GM12878 (cell line): ENCODE results near the gene SLC17A8. TPM values are rescaled to one million over a fixed set of nuclear protein-coding genes. Genes with fewer than 3 reads are reported as not detected.

Source experiments
- ATAC-seq: fragments of 200-7000 bp; cut with Tn5 transposase; 3 replicates; pipeline ENCODE4 v1.9.1; 2020; ENCODE audit warnings: mild to moderate bottlenecking, moderate library complexity
- BruUV-seq: library from RNA; stranded (reverse); fragments of 400-500 nt; replicated peaks from 2 replicates; lab custom pipeline; 2021; lab: Mats Ljungman, UMichigan
- CTCF ChIA-PET: fragments of 300-600 bp; sonication (Branson Sonifier 250); formaldehyde crosslinking; extraction: SDS; loops from one replicate; lab custom pipeline; 2021; ENCODE audit warnings: inconsistent platforms; lab: Yijun Ruan, JAX
- POLR2A ChIA-PET: fragments of 350-600 bp; formaldehyde crosslinking; extraction: SDS; loops from one replicate; lab custom pipeline; 2021; ENCODE audit warnings: inconsistent platforms; lab: Charles Lee
- RAD21 ChIA-PET: fragments of 300-600 bp; sonication (Branson Sonifier 250); formaldehyde crosslinking; loops from one replicate; lab custom pipeline; 2023; ENCODE audit warnings: antibody characterized with exemption; ENCODE audit not compliant: unreplicated experiment; lab: Charles Lee
- SMC1A ChIA-PET: fragments of 300-600 bp; sonication (Branson Sonifier 250); formaldehyde crosslinking; loops from one replicate; lab custom pipeline; 2023; ENCODE audit not compliant: unreplicated experiment, uncharacterized antibody; lab: Charles Lee
- DNase-seq: peaks from one replicate; pipeline ENCODE4 v3.0.0-alpha.2; 2011; ENCODE audit warnings: low read depth, low spot score
- FAIRE-seq: peaks from 3 replicates; lab custom pipeline; 2011; peaks lifted over from hg19 to GRCh38; lab: Jason Lieb, UNC
- H2AFZ ChIP-seq: 2 replicates; pipeline ENCODE4 v1.6.0; 2011; ENCODE audit warnings: low read depth, low read length, control low read depth; ENCODE audit not compliant: control insufficient read depth
- H3K27ac ChIP-seq: 2 replicates; pipeline ENCODE4 v1.5.1; 2011; ENCODE audit warnings: control low read depth; ENCODE audit not compliant: control insufficient read depth, insufficient read depth
- H3K27me3 ChIP-seq, 2 experiments: replicated peaks in 1 of 2; 2 replicates each; pipeline versions ENCODE4 v1.6.0 to v1.6.1; 2011; ENCODE audit warnings: low read length in 1 of 2; ENCODE audit not compliant: control insufficient read depth in 2 of 2, insufficient read depth in 2 of 2
- H3K36me3 ChIP-seq, 2 experiments: 2 replicates each; pipeline ENCODE4 v1.5.1; 2011; ENCODE audit warnings: low read length in 1 of 2; ENCODE audit not compliant: control insufficient read depth in 2 of 2, insufficient read depth in 2 of 2
- H3K4me1 ChIP-seq: 2 replicates; pipeline ENCODE4 v1.6.1; 2011; ENCODE audit warnings: mild to moderate bottlenecking, low read length, moderate library complexity, mixed read lengths; ENCODE audit not compliant: control insufficient read depth, insufficient read depth
- H3K4me2 ChIP-seq: 2 replicates; pipeline ENCODE4 v1.6.0; 2011; ENCODE audit warnings: control low read depth; ENCODE audit not compliant: control insufficient read depth, insufficient read depth
- H3K4me3 ChIP-seq: fragments of 200-600 bp; sonication (generic); 2 replicates; pipeline ENCODE4 v1.5.1; 2016
- H3K79me2 ChIP-seq: 2 replicates; pipeline ENCODE4 v1.6.0; 2011; ENCODE audit warnings: low read length; ENCODE audit not compliant: control insufficient read depth, insufficient read depth
- H3K9ac ChIP-seq: 2 replicates; pipeline ENCODE4 v1.8.0; 2011; ENCODE audit warnings: low read length, control low read depth, mixed read lengths; ENCODE audit not compliant: control insufficient read depth, insufficient read depth
- H3K9me3 ChIP-seq: replicated peaks from 3 replicates; pipeline ENCODE4 v1.5.1; 2011; ENCODE audit warnings: mild to moderate bottlenecking, low read length; ENCODE audit not compliant: control insufficient read depth, insufficient read depth
- H4K20me1 ChIP-seq: 2 replicates; pipeline ENCODE4 v1.6.0; 2011; ENCODE audit not compliant: control insufficient read depth, insufficient read depth
- CREB1 ChIP-seq: IDR thresholded peaks from 2 replicates; pipeline ENCODE4 v1.6.1; 2012; ENCODE audit warnings: low read depth, mild to moderate bottlenecking, inconsistent platforms
- ESRRA ChIP-seq: IDR thresholded peaks from 2 replicates; pipeline ENCODE4 v1.6.1; 2012; ENCODE audit warnings: mild to moderate bottlenecking, low read length, improper control_type of control experiment
- HCFC1 ChIP-seq: fragments of 150-350 bp; IDR thresholded peaks from 2 replicates; pipeline ENCODE4 v1.6.1; 2014; ENCODE audit warnings: low read length
- IKZF2 ChIP-seq, 2 experiments: fragments of 450-650 bp; IDR thresholded peaks; 2 replicates each; pipeline ENCODE4 v1.6.1; 2017; ENCODE audit warnings: mild to moderate bottlenecking in 2 of 2, moderate library complexity in 2 of 2
- IRF4 ChIP-seq: IDR thresholded peaks from 2 replicates; pipeline ENCODE4 v1.6.1; 2011; ENCODE audit warnings: low read depth, low read length
- POLR2A ChIP-seq: IDR thresholded peaks from 2 replicates; pipeline ENCODE4 v1.6.1; 2011; ENCODE audit warnings: low read depth, mild to moderate bottlenecking, low read length
- TAF1 ChIP-seq: IDR thresholded peaks from 2 replicates; pipeline ENCODE4 v1.6.1; 2011; ENCODE audit warnings: mild to moderate bottlenecking, low read depth, low read length, borderline replicate concordance
- TBL1XR1 ChIP-seq: IDR thresholded peaks from 2 replicates; pipeline ENCODE4 v1.6.1; 2012; ENCODE audit warnings: low read depth, low read length, improper control_type of control experiment
- WGBS: methylation state at CpG from one replicate; pipeline ENCODE4 v1.1.6; 2016; ENCODE audit warnings: low lambda C conversion rate; ENCODE audit not compliant: insufficient replicate concordance, insufficient coverage; ENCODE audit errors: missing lambda C conversion rate; 5-methylcytosine and 5-hydroxymethylcytosine counted together
- in situ Hi-C: fragments of 300-500 bp; cut with MboI; formaldehyde crosslinking; loops from 9 replicates; pipeline ENCODE4 v1.14.3; 2018; ENCODE audit warnings: mixed read lengths
- intact Hi-C: fragments of 100-400 bp; cut with micrococcal nuclease; formaldehyde crosslinking; loops from one replicate; pipeline ENCODE4 v1.14.2; 2022; ENCODE audit not compliant: unreplicated experiment
- polyA plus RNA-seq, 11 experiments: library from polyadenylated mRNA; depleted of rRNA in 4 of 11; unstranded in 6 of 11; stranded (reverse) in 5 of 11; fragments of >200 nt; fragmentation: Nextera tagmentation in 4 of 11; fragmentation: Illumina TruSeq in 1 of 11; extraction: Ambion mirVana in 4 of 11; extraction: Trizol in 1 of 11; gene quantifications; 1 replicate in 1 of 11; 2 replicates in 10 of 11; pipeline versions ENCODE4 v1.2.1 to v1.2.3, GENCODE V29; 2011 to 2016; ENCODE audit warnings: inconsistent platforms in 2 of 11, missing spikeins in 2 of 11, low read depth in 1 of 11
- total RNA-seq, 4 experiments: library from RNA; depleted of rRNA in 3 of 4; stranded (reverse); fragments of >200 nt in 3 of 4; fragmentation: Illumina TruSeq in 1 of 4; extraction: Trizol in 1 of 4; gene quantifications; 2 replicates each; pipeline versions ENCODE4 v1.2.1 to v1.2.3, GENCODE V29; 2013 to 2021
- TF ChIP-seq, protein P1 (sequence below): fragments of 450-650 bp; IDR thresholded peaks from 2 replicates; pipeline ENCODE4 v1.6.1; 2017; ENCODE audit warnings: borderline replicate concordance
- TF ChIP-seq, protein P2 (sequence below): IDR thresholded peaks from 2 replicates; pipeline ENCODE4 v1.6.1; 2011; ENCODE audit warnings: mild to moderate bottlenecking, low read depth, low read length, moderate library complexity; ENCODE audit not compliant: insufficient replicate concordance

Gene SLC17A8
- total and polyA plus RNA-seq, 10 of the 15 experiments (the other 5 are each of a cell fraction or from before 2014, with no cell fraction given): 0.18 TPM; not detected in 9

DNA sequence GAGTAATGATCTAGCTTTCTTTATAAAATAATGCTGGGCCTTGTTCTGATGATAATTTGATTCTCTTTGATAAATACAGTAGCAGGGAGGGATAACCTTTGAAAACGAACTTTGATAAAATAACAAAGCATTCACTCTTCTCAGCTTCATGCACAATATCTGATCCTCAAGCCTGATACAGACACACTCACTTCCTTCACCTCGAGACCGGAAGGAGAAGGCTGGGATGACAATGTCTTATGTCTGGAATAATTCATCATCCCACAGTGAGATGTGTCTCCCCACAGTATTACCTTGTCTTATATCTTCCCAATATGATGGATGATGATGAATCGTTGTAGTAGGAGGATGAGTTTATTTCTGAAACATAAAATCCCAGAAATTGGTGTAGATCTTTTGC, 101.3 kb downstream of the SLC17A8 start:
- no peak overlapping the region for H3K4me3 ChIP-seq
- H2AFZ ChIP-seq: no peak overlapping the region
- H3K79me2 ChIP-seq: no peaks in the 10 kb centered on the region
- WGBS: 13% methylated on average over 4 of the region's 4 CpGs
- ChIA-PET RAD21 (no interaction called here), SMC1A (no interaction called here), POLR2A (no interaction called here), CTCF (no interaction called here)
- intact Hi-C loops (no loop called here), in situ Hi-C loops (no loop called here)
- ATAC-seq (no peak), DNase-seq (no peak), FAIRE-seq (no peak)
- no peak overlapping the region for H3K4me2 ChIP-seq
- no peaks in the 10 kb centered on the region for H3K36me3 ChIP-seq
- BruUV-seq: no TSS peak
- no peaks in the 10 kb centered on the region for H3K4me1 ChIP-seq
- H4K20me1 ChIP-seq: no peaks in the 10 kb centered on the region
- no peak overlapping the region for H3K9ac ChIP-seq
- H3K27ac ChIP-seq: no peak overlapping the region
- no peak for TF ChIP-seq ESRRA
- no peak for TF ChIP-seq POLR2A
- TF ChIP-seq HCFC1: no peak
- TF ChIP-seq TBL1XR1: no peak
- TF ChIP-seq IKZF2 (IDR thresholded peaks at IDR 0.05): no peak
- TF ChIP-seq TAF1: no peak
- TF ChIP-seq, protein P1, sequence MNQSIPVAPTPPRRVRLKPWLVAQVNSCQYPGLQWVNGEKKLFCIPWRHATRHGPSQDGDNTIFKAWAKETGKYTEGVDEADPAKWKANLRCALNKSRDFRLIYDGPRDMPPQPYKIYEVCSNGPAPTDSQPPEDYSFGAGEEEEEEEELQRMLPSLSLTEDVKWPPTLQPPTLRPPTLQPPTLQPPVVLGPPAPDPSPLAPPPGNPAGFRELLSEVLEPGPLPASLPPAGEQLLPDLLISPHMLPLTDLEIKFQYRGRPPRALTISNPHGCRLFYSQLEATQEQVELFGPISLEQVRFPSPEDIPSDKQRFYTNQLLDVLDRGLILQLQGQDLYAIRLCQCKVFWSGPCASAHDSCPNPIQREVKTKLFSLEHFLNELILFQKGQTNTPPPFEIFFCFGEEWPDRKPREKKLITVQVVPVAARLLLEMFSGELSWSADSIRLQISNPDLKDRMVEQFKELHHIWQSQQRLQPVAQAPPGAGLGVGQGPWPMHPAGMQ: no peak
- TF ChIP-seq, protein P2, sequence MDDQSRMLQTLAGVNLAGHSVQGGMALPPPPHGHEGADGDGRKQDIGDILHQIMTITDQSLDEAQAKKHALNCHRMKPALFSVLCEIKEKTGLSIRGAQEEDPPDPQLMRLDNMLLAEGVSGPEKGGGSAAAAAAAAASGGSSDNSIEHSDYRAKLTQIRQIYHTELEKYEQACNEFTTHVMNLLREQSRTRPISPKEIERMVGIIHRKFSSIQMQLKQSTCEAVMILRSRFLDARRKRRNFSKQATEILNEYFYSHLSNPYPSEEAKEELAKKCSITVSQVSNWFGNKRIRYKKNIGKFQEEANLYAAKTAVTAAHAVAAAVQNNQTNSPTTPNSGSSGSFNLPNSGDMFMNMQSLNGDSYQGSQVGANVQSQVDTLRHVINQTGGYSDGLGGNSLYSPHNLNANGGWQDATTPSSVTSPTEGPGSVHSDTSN: no peak
- no peak for TF ChIP-seq CREB1
- TF ChIP-seq IRF4: no peak
- no peaks in the 10 kb centered on the region; a peak in 1 of 4 replicates for H3K27me3 ChIP-seq
- no peaks in the 10 kb centered on the region for H3K9me3 ChIP-seq
